AG04450 (cell line): ENCODE results near the gene UBASH3A. TPM values are rescaled to one million over a fixed set of nuclear protein-coding genes. Genes with fewer than 3 reads are reported as not detected.

Experiments used
- CTCF ChIA-PET: fragments of 300-600, 350-600 bp; formaldehyde crosslinking; extraction: SDS; loops from one replicate; lab custom pipeline; 2022; ENCODE audit warnings: antibody characterized with exemption, inconsistent platforms; lab: Charles Lee
- POLR2A ChIA-PET: fragments of 350-600 bp; formaldehyde crosslinking; extraction: SDS; loops from one replicate; lab custom pipeline; 2021; ENCODE audit warnings: antibody characterized with exemption, inconsistent platforms; lab: Yijun Ruan, JAX
- DNase-seq: peaks from one replicate; pipeline ENCODE4 v3.0.0-alpha.2; 2011; ENCODE audit warnings: low read depth, low spot score
- H3K27ac ChIP-seq: one replicate; pipeline ENCODE4 v1.5.1; 2012; ENCODE audit warnings: low read depth, low read length, control low read depth
- H3K27me3 ChIP-seq: one replicate; pipeline ENCODE4 v1.6.0; 2012; ENCODE audit warnings: low read length; ENCODE audit not compliant: control insufficient read depth, insufficient read depth
- H3K4me3 ChIP-seq: 2 replicates; pipeline ENCODE4 v1.5.1; 2011; ENCODE audit warnings: mild to moderate bottlenecking, low read depth, low read length, control low read depth
- H3K9me3 ChIP-seq: 2 replicates; pipeline ENCODE4 v1.5.1; 2012; ENCODE audit warnings: low read length; ENCODE audit not compliant: control insufficient read depth, insufficient read depth
- polyA plus RNA-seq: library from polyadenylated mRNA; depleted of rRNA; stranded (reverse); fragments of >200 nt; gene quantifications from 2 replicates; pipeline ENCODE4 v1.2.3, GENCODE V29; 2011
- TF ChIP-seq, protein P1 (sequence below): IDR thresholded peaks from 2 replicates; pipeline ENCODE4 v1.5.1; 2011; ENCODE audit warnings: low read depth, low read length, control low read depth, inconsistent platforms

The UBASH3A gene
- polyA plus RNA-seq, 1 experiment = not detected

DNA sequence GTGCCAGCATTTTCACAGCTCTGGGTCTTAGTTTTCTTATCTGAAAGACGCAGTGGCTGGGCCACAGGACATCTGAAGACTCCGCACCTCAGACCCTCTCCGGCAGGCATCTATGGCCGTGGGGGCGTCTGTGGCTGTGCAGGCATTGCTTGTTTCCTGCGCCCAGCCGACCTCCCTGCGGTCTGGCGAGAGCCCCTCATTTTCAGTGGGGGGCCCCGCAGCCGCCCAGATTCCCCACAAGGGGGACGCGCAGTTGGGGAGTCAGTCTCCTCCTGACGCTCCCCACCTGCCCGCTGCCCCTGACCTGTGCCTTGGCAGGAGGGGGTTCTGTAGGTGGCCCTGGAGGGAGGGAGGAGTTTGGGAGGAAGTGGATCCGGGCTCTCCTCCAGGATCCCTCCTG lies 33.9 kb upstream of the UBASH3A start:
- DNase-seq = no peak
- Histone ChIP-seq H3K27ac (no peak overlapping the region), H3K9me3 (no peaks in the 10 kb centered on the region; the same call in 1 of the 2 replicates), H3K4me3 (no peak overlapping the region), H3K27me3 (no peaks in the 10 kb centered on the region)
- TF ChIP-seq, protein P1, sequence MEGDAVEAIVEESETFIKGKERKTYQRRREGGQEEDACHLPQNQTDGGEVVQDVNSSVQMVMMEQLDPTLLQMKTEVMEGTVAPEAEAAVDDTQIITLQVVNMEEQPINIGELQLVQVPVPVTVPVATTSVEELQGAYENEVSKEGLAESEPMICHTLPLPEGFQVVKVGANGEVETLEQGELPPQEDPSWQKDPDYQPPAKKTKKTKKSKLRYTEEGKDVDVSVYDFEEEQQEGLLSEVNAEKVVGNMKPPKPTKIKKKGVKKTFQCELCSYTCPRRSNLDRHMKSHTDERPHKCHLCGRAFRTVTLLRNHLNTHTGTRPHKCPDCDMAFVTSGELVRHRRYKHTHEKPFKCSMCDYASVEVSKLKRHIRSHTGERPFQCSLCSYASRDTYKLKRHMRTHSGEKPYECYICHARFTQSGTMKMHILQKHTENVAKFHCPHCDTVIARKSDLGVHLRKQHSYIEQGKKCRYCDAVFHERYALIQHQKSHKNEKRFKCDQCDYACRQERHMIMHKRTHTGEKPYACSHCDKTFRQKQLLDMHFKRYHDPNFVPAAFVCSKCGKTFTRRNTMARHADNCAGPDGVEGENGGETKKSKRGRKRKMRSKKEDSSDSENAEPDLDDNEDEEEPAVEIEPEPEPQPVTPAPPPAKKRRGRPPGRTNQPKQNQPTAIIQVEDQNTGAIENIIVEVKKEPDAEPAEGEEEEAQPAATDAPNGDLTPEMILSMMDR = no peak
- ChIA-PET CTCF (no interaction called here), POLR2A (no interaction called here)

DNA sequence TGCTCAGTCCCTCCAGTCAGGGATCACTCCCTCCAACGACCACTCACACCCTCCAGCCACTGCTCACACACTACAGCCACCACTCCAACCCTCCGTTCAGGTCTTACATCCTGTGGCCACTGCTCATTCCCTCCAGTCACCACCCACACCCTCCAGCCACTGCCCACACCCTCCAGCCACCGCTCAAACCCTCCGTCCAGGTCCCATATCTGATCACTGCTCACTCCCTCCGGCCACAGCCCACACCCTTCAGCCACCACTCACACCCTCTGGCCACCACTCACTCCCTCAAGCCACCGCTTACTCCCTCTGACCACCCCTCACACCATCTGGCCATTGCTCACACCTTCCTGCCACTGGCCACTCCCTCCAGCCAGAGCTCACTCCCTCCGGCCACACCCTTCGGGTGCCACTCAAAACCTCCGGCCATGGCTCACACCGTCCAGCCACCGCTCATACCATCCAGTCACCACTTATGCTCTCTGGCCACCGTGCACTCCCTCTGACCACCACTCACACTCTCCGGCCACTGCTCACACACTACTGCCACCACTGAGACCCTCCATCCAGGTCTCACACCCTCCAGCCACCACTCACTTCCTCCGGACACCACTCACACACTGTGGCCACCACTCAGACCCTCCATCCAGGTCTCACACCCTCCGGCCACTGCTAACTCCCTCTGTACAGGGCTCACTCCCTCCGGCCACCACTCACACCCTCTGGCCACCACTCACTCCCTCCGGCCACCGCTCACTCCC lies 32.6 kb upstream of the UBASH3A start:
- DNase-seq = no peak
- Histone ChIP-seq H3K9me3 (no peaks in the 10 kb centered on the region), H3K4me3 (no peak overlapping the region), H3K27me3 (no peaks in the 10 kb centered on the region), H3K27ac (no peak overlapping the region)
- ChIA-PET POLR2A (no interaction called here), CTCF (no interaction called here)
- TF ChIP-seq, protein P1 = no peak

DNA sequence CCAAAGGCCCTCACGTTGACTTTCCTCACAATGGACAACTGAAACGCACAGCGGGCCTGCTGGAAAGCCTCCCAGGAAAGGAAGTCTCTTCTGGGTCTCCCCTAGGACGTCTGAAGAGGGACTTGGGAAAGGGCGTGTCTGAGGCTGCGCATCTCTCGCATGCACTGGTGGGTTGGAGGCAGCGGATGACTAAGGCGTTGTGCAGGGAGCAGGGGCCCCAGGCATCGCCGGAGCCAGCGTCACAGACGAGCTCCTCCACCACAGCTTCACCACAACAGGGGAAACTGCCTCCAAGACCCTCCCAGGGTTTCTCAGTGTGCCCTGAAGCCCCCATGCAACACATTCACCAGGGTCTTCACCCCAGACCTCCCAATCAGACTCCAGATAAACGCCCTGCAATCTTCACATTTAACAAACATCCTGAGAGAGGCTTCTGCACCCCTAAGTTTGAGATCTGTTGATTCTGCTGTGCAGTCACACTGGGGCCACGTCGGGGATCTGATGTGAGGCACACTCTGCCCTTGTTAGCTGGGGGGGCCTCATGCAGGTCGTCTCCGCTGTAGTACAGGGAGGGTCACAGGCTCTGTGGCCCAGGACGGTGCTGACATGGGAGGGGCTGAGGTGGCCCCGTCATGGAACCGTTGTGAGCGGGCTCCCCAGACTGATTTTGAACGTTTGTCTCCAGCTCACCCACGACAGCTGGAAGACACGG lies 30.4 kb upstream of the UBASH3A start:
- no peak overlapping the region for H3K4me3 ChIP-seq
- ChIA-PET CTCF (no interaction called here), POLR2A (no interaction called here)
- no peaks in the 10 kb centered on the region for H3K27me3 ChIP-seq
- H3K9me3 ChIP-seq = no peaks in the 10 kb centered on the region
- DNase-seq = no peak
- TF ChIP-seq, protein P1 = no peak
- H3K27ac ChIP-seq = no peak overlapping the region

DNA sequence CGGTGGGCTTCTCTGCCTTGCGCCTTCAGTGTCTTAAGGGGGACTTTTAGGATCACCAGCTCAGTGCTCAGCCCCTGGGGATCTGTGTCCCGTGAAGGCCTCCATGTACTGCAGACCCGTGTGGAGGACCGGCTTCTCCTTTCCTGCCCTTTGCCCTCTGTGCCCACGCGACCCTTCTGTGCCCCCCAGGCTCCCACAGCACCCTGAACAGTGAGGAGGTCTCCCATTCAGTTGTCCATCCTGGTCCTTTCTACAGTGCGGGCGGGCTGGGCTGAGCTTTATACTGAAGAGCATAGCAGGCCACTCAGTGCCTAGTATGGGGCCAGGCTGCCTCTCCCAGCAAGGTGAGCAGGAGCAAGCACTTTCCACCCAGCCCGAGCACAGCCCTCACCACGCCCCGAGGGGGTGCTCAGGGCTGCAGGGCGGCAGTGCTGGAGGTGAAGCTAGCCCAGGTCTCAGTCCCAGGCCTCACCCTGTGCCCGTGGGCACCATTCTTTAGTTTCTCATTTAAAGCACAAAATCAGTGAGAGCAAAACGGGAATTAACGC lies 29.7 kb upstream of the UBASH3A start:
- TF ChIP-seq, protein P1 = no peak
- Histone ChIP-seq H3K27ac (no peak overlapping the region), H3K4me3 (no peak overlapping the region), H3K9me3 (no peaks in the 10 kb centered on the region), H3K27me3 (no peaks in the 10 kb centered on the region)
- ChIA-PET POLR2A (no interaction called here), CTCF (no interaction called here)
- no peak for DNase-seq

DNA sequence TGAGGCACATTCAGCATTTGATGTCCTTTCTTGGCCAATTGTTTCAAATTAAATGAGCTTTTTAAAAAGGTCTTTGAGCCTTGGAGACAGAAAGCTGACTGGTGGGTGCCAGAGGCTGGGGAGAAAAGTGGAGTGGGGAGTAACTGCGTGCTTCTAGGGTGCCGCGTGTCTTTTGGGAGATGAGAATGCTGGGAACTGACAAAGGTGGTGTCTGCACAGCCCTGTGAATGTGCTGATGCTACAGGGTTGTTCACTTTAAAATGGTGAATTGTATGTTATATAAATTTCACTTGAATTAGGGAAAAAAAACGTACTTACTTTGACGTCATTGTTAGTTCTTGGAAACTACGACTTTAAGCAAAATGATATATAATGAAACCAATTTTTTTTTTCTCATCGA lies 29.2 kb upstream of the UBASH3A start:
- TF ChIP-seq, protein P1 = no peak
- H3K9me3 ChIP-seq = no peaks in the 10 kb centered on the region
- DNase-seq = no peak
- POLR2A ChIA-PET = no interaction called here
- no peak overlapping the region for H3K27ac ChIP-seq
- no peaks in the 10 kb centered on the region for H3K27me3 ChIP-seq
- H3K4me3 ChIP-seq = no peak overlapping the region
- CTCF ChIA-PET = no interaction called here
